NCI-H226 (cell line): ENCODE data around the gene IL6ST.
"Not testable (repeated sequence)": the region's sequence is repeated elsewhere in the genome, so short reads cannot be mapped to it uniquely, and the experiment has no call there.

ENCODE experiments used
- DNase-seq: peaks from one replicate; pipeline ENCODE4 v3.0.0-alpha.2; 2015

Gene IL6ST

GRCh38 chr5:56003679-56004078, 8.9 kb upstream of the IL6ST start:
- no peak for DNase-seq

GRCh38 chr5:56003179-56003578, 8.4 kb upstream of the IL6ST start:
- peak; percentile 59 for DNase-seq

GRCh38 chr5:56002303-56002702, 7.5 kb upstream of the IL6ST start:
- no peak for DNase-seq

- not testable (repeated sequence) for DNase-seq
Measured at GRCh38 chr5:56000221-56000620, 5.5 kb upstream of the IL6ST start.

- DNase-seq, result no peak
Measured at GRCh38 chr5:55998966-55999365, 4.2 kb upstream of the IL6ST start.

GRCh38 chr5:55997742-55998351, 3.1 kb upstream of the IL6ST start:
- peak; percentile 72 for DNase-seq

GRCh38 chr5:55994998-55995914, 493 bp upstream of the IL6ST start:
- peak; percentile 95 for DNase-seq

- DNase-seq, result no peak
Measured at GRCh38 chr5:55993731-55994494, 850 bp downstream of the IL6ST start.

- DNase-seq, result no peak
Measured at GRCh38 chr5:55993013-55993412, 1.8 kb downstream of the IL6ST start.

- peak; percentile 63 for DNase-seq
Measured at GRCh38 chr5:55991768-55992486, 2.8 kb downstream of the IL6ST start.

GRCh38 chr5:55990895-55991294, 3.9 kb downstream of the IL6ST start:
- not testable (repeated sequence) for DNase-seq

GRCh38 chr5:55989860-55990259, 4.9 kb downstream of the IL6ST start:
- DNase-seq, result no peak

- no peak for DNase-seq
Measured at GRCh38 chr5:55988979-55989638, 5.7 kb downstream of the IL6ST start.

- DNase-seq, result not testable (repeated sequence)
Measured at GRCh38 chr5:55988428-55988827, 6.3 kb downstream of the IL6ST start.

- no peak for DNase-seq
Measured at GRCh38 chr5:55986931-55987330, 7.8 kb downstream of the IL6ST start.

GRCh38 chr5:55985181-55985580, 9.6 kb downstream of the IL6ST start:
- DNase-seq, result no peak

- DNase-seq, result no peak
Measured at GRCh38 chr5:55983986-55984385, 10.8 kb downstream of the IL6ST start.

GRCh38 chr5:55982957-55983381, 11.8 kb downstream of the IL6ST start:
- DNase-seq, result no peak

GRCh38 chr5:55973296-55973695, 21.5 kb downstream of the IL6ST start:
- DNase-seq, result no peak

- DNase-seq, result no peak
Measured at GRCh38 chr5:55969956-55970355, 24.8 kb downstream of the IL6ST start.

GRCh38 chr5:55966284-55966683, 28.5 kb downstream of the IL6ST start:
- DNase-seq, result no peak

- DNase-seq, result no peak
Measured at GRCh38 chr5:55965525-55965924, 29.2 kb downstream of the IL6ST start.
